Measurements from ENCODE around the gene SMIM17. TPM values are rescaled to one million over a fixed set of nuclear protein-coding genes. Genes with fewer than 3 reads are reported as not detected.

SMIM17 gene
- total RNA-seq, 6 donors from 2014 or later = 0.29 to 0.30 TPM; not detected in 4

GRCh38 chr19:56678205-56678604, 35.2 kb downstream of the SMIM17 start:
- H3K27me3 ChIP-seq = no peaks in the 10 kb centered on the region

GRCh38 chr19:56681702-56682101, 38.7 kb downstream of the SMIM17 start:
- H3K27ac ChIP-seq = no peak overlapping the region
- peaks cover 0 to 6% (median 0%) of the 10 kb centered on the region in 4 donors for H3K9me3 ChIP-seq
- H3K27me3 ChIP-seq = no peaks in the 10 kb centered on the region
- WGBS, 2 donors = 62 to 75% methylated on average over 8 of the region's 8 CpGs
- H3K4me1 ChIP-seq = no peaks in the 10 kb centered on the region
- ATAC-seq (ENCODE audit: low FRiP score in 2 of 2) = no peak
- H3K4me3 ChIP-seq = no peak overlapping the region
- no peaks in the 10 kb centered on the region for H3K36me3 ChIP-seq
- no peak for TF ChIP-seq POLR2AphosphoS5 (IDR thresholded peaks at IDR 0.05)
- TF ChIP-seq CTCF (IDR thresholded peaks at IDR 0.05) = no peak
- TF ChIP-seq EP300 (IDR thresholded peaks at IDR 0.05) = no peak
- TF ChIP-seq POLR2A (IDR thresholded peaks at IDR 0.05) = no peak
- DNase-seq = no peak

More at GRCh38 chr19:56678205-56678604, 35.2 kb downstream of the SMIM17 start:
- Histone ChIP-seq H3K4me1 (no peaks in the 10 kb centered on the region), H3K27ac (no peak overlapping the region), H3K4me3 (no peak overlapping the region), H3K36me3 (no peaks in the 10 kb centered on the region), H3K9me3 (peaks cover 0 to 6% (median 0%) of the 10 kb centered on the region in 4 donors)
- 74 to 82% methylated on average over 7 to 8 of the region's 8 CpGs for WGBS, 2 donors
- DNase-seq = no peak
- no peak for TF ChIP-seq POLR2A (IDR thresholded peaks at IDR 0.05)
- TF ChIP-seq POLR2AphosphoS5 (IDR thresholded peaks at IDR 0.05) = no peak
- TF ChIP-seq CTCF (IDR thresholded peaks at IDR 0.05) = no peak
- TF ChIP-seq EP300 (IDR thresholded peaks at IDR 0.05) = no peak
- no peak for ATAC-seq (ENCODE audit: low FRiP score in 2 of 2)

- ATAC-seq (ENCODE audit: low FRiP score in 2 of 2) (no peak), DNase-seq (no peak)
- Histone ChIP-seq H3K36me3 (no peaks in the 10 kb centered on the region), H3K27ac (no peak overlapping the region), H3K9me3 (peaks cover 0 to 6% (median 0%) of the 10 kb centered on the region in 4 donors), H3K27me3 (no peaks in the 10 kb centered on the region), H3K4me3 (no peak overlapping the region), H3K4me1 (no peaks in the 10 kb centered on the region)
- WGBS, 2 donors = 63 to 66% methylated on average over 7 of the region's 7 CpGs
- no peak for TF ChIP-seq EP300 (IDR thresholded peaks at IDR 0.05)
- TF ChIP-seq CTCF (IDR thresholded peaks at IDR 0.05) = no peak
- no peak for TF ChIP-seq POLR2AphosphoS5 (IDR thresholded peaks at IDR 0.05)
- TF ChIP-seq POLR2A (IDR thresholded peaks at IDR 0.05) = no peak
Observed at GRCh38 chr19:56683116-56683515, 40.2 kb downstream of the SMIM17 start.

GRCh38 chr19:56687031-56687430, 44.1 kb downstream of the SMIM17 start:
- no peak overlapping the region for H3K27ac ChIP-seq
- ATAC-seq (ENCODE audit: low FRiP score in 2 of 2) (peak in 1 of 2 donors; percentile 37), DNase-seq (no peak)
- H3K36me3 ChIP-seq = no peaks in the 10 kb centered on the region
- WGBS, 2 donors = 83 to 93% methylated on average over 5 to 8 of the region's 8 CpGs
- peaks cover 0 to 3% (median 0%) of the 10 kb centered on the region in 4 donors for H3K9me3 ChIP-seq
- H3K4me1 ChIP-seq = no peaks in the 10 kb centered on the region
- TF ChIP-seq POLR2A (IDR thresholded peaks at IDR 0.05) (no peak), EP300 (IDR thresholded peaks at IDR 0.05) (no peak), CTCF (IDR thresholded peaks at IDR 0.05) (no peak), POLR2AphosphoS5 (IDR thresholded peaks at IDR 0.05) (no peak)
- H3K27me3 ChIP-seq = no peaks in the 10 kb centered on the region
- no peak overlapping the region for H3K4me3 ChIP-seq

- no peak for DNase-seq
- peaks cover 0 to 3% (median 0%) of the 10 kb centered on the region in 4 donors for H3K9me3 ChIP-seq
- no peak overlapping the region for H3K27ac ChIP-seq
- TF ChIP-seq EP300 (IDR thresholded peaks at IDR 0.05) = no peak
- no peak for TF ChIP-seq POLR2A (IDR thresholded peaks at IDR 0.05)
- no peak for TF ChIP-seq POLR2AphosphoS5 (IDR thresholded peaks at IDR 0.05)
- TF ChIP-seq CTCF (IDR thresholded peaks at IDR 0.05) = no peak
- no peaks in the 10 kb centered on the region for H3K36me3 ChIP-seq
- H3K4me1 ChIP-seq = no peaks in the 10 kb centered on the region
- 78 to 81% methylated on average over 10 of the region's 10 CpGs for WGBS, 2 donors
- no peaks in the 10 kb centered on the region for H3K27me3 ChIP-seq
- H3K4me3 ChIP-seq = no peak overlapping the region
- ATAC-seq (ENCODE audit: low FRiP score in 2 of 2) = no peak
Observed at GRCh38 chr19:56689198-56689597, 46.2 kb downstream of the SMIM17 start.

All from upper lobe of left lung (tissue), 6 donors.